GM06990 (cell line): ENCODE measurements around the gene FBXW4.

Source experiments
- DNase-seq: peaks from one replicate; pipeline ENCODE4 v3.0.0-alpha.2; 2011; ENCODE audit not compliant: insufficient read length; ENCODE audit errors: extremely low read depth
- H3K27me3 ChIP-seq: replicated peaks from 2 replicates; pipeline ENCODE4 v1.6.0; 2011; ENCODE audit warnings: low read length; ENCODE audit not compliant: control insufficient read depth, insufficient read depth
- H3K36me3 ChIP-seq: 2 replicates; pipeline ENCODE4 v1.5.1; 2011; ENCODE audit warnings: low read length; ENCODE audit not compliant: control insufficient read depth, insufficient read depth
- H3K4me3 ChIP-seq: replicated peaks from 2 replicates; pipeline ENCODE4 v1.5.1; 2011; ENCODE audit warnings: low read depth, mild to moderate bottlenecking, control low read depth, low read length
- CTCF ChIP-seq: IDR thresholded peaks from 2 replicates; pipeline ENCODE4 v1.5.1; 2011; ENCODE audit warnings: low read length, control low read depth, mild to moderate bottlenecking, inconsistent platforms; ENCODE audit not compliant: insufficient read depth, poor library complexity, severe bottlenecking

The FBXW4 gene

GRCh38 chr10:101577121-101577871 lies 117.7 kb downstream of the FBXW4 start:
- TF ChIP-seq CTCF: no peak
- Histone ChIP-seq H3K27me3 (no peaks in the 10 kb centered on the region), H3K4me3 (no peak overlapping the region), H3K36me3 (peaks cover 19% of the 10 kb centered on the region)
- no peak for DNase-seq

DNA sequence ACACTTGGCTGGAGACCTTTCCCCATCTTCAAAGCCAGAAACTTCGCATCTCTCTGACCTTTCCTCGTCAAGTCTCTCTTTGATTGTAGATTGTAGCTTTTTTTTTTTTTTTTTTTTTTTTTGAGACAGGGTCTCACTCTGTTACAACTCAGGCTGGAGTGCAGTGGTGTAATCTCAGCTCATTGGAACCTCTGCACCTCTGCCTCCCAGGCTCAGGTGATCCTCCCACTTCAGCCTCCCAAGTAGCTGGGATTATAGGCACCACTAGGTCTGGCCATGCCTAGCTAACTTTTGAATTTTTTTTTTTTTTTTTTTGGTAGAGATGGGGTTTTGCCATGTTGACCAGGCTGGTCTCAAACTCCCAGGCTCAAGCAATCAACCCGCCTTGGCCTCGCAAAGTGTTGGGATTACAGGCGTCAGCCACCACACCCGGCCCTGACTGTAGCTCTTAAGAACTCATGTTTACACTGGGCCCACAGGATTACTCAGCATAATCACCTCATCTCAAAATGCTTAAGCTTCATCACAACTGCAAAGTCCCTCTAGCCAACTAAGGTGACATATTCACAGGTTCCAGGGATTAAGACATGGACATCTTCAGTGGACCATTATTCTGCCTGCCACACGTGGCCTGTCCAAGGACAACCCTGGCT lies 118.6 kb downstream of the FBXW4 start:
- no peak for DNase-seq
- Histone ChIP-seq H3K36me3 (peaks cover 18% of the 10 kb centered on the region), H3K27me3 (no peaks in the 10 kb centered on the region), H3K4me3 (no peak overlapping the region)
- TF ChIP-seq CTCF: no peak

DNA sequence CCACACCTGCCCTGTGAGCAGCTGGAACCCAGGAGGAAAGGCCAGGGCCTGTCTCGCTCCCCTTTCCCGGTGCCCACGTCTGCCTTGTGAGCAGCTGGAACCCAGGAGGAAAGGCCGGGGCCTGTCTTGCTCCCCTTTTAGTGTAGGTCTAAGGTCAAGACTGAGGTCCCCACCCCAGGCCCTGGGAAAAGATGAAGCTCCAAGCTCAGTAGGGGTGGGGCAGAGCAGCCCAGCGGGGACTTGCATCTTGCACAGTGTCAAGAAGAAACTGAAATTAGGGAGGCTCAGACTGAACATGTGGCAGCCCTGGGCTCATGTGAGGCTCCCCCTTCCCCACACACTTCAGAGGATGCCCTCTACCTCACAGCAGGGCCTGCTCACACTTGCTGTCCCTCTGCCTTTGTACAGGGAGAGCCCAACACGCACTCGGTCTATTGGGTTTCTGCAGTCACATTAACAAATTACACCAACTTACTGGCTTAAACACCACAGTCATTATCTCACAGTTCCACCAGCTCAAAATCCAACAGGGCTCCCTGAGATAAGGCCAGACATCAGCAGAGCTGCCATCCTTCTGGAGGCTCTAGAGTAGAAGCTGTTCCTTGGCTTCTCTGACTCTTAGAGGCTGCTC lies 119.3 kb downstream of the FBXW4 start:
- no peak for TF ChIP-seq CTCF
- DNase-seq: no peak
- H3K27me3 ChIP-seq: no peaks in the 10 kb centered on the region
- H3K4me3 ChIP-seq: no peak overlapping the region
- H3K36me3 ChIP-seq: peaks cover 16% of the 10 kb centered on the region

DNA sequence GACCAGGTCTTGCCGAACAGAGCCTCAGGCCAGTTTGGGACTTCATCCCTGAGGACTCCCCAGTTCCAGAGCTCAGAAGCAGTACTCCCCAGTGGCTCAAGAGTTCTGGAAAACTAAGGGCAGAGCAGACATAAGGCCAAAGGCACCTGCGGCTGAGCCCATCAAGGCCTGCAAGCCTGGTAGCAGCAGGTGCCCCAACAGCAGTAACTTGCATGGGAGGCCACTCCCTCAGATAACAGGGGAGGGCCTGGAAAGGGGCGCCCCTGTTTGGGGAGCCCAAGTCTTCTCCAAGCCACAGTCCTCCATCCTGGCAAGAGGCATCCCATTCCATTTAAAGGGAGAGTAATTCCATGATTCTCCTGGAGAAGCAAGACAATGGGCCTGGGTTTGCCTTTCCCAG lies 119.9 kb downstream of the FBXW4 start:
- DNase-seq: no peak
- no peak overlapping the region for H3K4me3 ChIP-seq
- H3K36me3 ChIP-seq: peaks cover 13% of the 10 kb centered on the region
- TF ChIP-seq CTCF: no peak
- no peaks in the 10 kb centered on the region for H3K27me3 ChIP-seq

DNA sequence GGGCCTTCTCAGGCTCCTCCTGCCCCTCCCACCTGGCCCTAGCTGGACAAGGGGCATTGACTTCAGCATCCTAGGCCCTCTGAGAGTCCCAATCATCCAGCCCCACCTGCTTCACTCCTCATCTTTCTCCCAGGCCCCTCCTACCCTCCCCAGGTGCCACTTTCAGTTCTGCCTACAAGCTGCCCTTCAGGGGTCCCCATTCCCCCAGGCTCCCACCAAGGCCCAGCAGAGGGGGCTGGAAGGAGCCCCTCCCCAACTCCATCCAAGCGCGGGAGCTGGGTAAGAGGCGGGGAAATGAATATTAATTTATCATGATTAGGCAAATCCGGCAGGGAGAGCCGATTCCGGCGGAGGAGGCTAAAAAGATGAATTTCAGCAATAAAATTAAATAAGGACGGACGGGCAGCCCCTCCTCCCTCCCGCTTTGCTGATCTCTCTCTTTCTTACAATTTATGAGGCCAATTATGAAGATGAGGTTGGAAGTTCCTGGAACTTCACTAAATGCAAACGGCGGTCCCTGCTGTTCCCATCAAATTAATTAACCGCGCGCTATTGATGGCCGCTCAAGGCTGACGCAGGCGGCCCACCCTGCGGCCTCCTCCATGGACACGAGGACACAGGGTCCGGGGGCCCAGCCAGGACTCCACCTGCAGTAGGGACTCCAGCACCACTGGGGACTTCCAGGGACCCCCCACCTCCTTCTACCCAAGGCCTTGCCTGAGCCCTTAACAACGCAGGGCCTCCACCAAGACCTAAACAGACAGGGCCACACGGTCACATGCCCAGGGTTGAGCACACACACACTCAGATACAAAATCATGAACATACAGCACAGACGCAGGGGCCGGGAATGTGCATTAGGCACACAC lies 120.9 kb downstream of the FBXW4 start:
- DNase-seq: no peak
- H3K36me3 ChIP-seq: peaks cover 8% of the 10 kb centered on the region
- H3K4me3 ChIP-seq: no peak overlapping the region
- H3K27me3 ChIP-seq: no peaks in the 10 kb centered on the region
- TF ChIP-seq CTCF: no peak
